GM19463 (cell line): ENCODE results near the gene SMARCD1.
"Not testable (repeated sequence)": the region's sequence is repeated elsewhere in the genome, so short reads cannot be mapped to it uniquely, and the experiment has no call there.

Experiments
- ATAC-seq: cut with Tn5 transposase; IDR thresholded peaks from one replicate; pipeline ENCODE4 v1.9.1; 2021; ENCODE audit warnings: mild to moderate bottlenecking, moderate library complexity; ENCODE audit not compliant: unreplicated experiment

The SMARCD1 gene

DNA sequence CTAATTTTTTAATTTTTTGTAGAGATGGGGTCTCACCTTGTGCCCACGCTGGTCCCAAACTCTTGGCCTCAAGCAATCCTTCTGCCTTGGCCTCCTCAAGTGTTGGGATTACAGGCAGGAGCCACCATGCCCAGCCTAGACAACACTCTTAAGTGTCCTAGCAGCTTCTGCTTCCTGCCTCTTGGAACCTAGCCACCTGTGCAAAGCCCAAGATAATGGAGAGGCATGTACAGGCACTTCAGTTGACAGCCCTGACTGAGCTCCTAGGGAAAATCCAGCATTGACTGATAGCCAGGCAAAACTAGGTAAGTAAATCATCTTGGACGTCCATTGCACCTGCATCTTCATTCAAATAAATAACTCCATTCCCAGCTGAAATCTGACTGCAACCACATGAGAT is 42.4 kb downstream of the SMARCD1 start:
- no peak for ATAC-seq

DNA sequence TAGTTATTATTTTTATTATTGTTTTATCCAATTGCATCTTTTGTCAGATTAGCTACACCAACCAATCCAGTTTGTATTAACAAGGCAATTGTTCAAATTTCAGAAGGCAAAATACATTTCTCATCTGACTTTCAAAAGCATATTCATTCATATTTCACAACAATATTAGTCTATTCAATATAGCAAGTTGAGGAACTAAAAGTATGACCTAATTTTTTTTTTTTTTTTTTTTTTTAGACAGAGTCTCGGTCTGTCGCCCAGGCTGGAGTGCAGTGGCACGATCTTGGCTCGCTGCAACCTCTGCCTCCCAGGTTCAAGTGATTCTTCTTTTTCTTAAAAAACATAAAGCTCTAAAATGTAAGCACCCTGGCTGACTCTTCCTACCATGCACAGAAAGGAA is 44.1 kb downstream of the SMARCD1 start:
- ATAC-seq: no peak

DNA sequence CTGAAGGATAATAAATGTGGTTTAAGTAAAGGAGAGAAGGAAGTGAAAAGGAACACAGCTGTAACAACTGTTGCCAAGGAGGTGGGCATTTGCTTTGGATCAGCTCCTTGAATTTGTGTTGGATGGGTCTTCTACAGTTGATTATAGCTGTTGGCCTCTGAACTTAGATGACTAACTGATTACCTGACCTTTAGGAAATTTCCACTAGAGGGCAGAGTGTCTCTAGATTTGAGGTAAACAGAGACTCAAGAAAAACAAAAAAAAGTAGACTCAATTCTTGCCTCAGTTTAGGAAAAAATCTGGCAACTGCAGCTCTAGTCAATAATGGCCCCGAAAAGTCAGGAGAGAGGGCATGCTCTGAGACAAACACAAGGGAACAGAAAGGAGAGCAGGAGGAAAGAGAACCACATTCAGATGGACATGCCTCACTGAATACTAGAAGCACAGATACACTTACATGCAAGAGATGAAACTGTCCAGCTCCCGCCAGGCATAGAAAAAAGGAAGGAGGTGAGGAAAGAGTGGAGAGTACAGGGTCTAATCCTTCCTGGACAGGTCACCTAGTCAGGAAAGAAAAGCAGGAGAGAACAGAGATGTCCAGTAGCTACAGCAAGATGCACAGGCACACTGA is 47.5 kb downstream of the SMARCD1 start:
- no peak for ATAC-seq

DNA sequence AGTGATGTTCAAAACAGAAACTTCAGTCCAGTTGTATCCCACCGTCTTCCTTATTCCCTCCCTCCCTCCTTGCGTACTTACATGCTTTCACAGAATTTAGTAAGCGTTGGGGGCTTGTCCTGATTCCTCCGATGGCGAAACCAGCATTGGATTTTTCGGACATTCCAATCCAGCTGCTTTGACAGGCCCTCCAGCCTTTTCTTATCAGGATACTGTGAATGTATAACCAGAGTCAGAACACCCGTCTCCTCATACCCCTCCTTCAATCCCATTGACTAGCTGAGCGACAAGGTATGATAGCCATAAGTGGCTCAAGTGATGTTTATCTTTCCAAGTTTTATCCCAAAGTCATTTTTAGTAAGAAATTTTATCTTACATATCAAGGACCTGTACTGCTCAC is 57.9 kb downstream of the SMARCD1 start:
- ATAC-seq: no peak

DNA sequence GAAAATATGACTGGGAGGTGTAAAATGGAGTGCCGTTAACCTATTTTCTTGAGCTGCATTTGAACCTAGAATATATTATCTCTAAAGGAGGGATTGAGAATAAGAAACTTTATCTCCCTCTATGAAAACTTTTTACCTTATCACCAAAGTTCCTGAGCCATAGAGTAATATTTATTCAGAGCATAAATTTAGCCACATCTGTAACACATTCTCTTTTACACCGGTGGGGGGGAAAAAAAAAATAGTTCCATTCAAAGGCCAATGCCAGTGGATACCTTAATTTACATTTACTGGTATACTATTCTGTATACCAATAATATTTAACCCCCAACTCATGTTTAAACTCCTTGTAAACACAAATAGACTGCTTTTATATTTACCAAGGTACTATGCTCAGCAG is 60.3 kb downstream of the SMARCD1 start:
- ATAC-seq: no peak

DNA sequence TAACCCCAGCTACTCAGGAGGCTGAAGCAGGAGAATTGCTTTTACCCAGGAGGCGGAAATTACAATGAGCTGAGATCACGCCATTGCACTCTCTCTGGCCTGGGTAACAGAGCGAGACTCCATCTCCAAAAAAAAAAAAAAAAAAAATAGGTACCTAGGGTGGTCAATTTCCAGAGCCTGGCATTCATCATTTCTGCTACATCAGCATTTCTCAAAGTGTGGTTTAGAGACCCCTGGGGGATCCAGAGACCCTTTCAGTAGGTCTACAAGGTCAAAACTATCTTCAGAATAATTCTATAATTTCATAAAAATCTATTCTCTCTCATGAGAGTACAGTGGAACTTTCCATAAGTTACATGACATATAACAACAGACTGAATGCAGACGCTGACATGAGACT is 62.1 kb downstream of the SMARCD1 start:
- no peak for ATAC-seq

DNA sequence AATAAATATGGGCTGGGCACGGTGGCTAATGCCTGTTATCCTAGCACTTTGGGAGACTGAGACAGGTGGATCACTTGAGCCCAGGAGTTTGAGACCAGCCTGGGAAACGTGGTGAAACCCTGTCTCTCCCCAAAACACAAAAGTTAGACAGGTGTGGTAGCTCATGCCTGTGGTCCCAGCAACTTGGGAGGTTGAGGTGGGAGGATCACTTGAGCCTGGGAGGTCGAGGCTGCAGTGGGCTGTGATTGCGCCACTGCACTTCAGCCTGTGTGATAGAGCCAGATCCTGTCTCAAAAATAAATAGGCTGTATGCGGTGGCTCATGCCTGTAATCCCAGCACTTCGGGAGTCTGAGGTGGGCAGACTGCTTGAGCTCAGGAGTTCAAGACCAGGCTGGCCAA is 62.9 kb downstream of the SMARCD1 start:
- ATAC-seq: not testable (repeated sequence)

DNA sequence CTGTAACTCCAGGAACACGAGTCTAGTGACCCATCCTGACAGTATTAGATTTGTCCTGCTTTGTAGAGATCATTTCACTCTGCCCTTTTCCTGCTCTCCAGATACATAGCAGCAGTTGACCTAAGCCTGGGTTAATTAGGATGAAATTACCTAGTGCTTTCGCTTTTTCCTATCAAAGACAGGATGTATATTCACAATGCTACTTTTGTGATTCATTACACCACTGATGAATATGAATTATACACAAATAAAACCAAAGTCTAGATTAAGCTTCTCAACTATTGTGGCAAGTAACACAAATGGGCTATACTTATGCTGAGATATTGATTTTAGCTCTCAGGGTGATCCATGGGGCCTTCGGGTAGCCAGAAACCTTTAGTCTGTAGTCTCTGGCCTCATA is 64.2 kb downstream of the SMARCD1 start:
- ATAC-seq: no peak
